Ureter (tissue), 1 donor: Measurements from ENCODE around the gene MAP4K5. TPM values are rescaled to one million over a fixed set of nuclear protein-coding genes. Genes with fewer than 3 reads are reported as not detected.
A peak's percentile ranks its signal among the peaks of the same experiment; 100 is the strongest.
"Not testable (repeated sequence)": the region's sequence is repeated elsewhere in the genome, so short reads cannot be mapped to it uniquely, and the experiment has no call there.

Experiments
- DNase-seq: peaks from one replicate; pipeline ENCODE4 v3.0.0-alpha.2; 2020; ENCODE audit warnings: low spot score
- total RNA-seq: library from RNA; stranded (reverse); gene quantifications from one replicate; pipeline ENCODE4 v1.2.4, GENCODE V29; 2023
- donor health status: DM: yes; HTN: yes; CAD: no.

MAP4K5 gene
- total RNA-seq = 71.8 TPM

GRCh38 chr14:50532502-50533240 lies at the start of gene MAP4K5:
MAP4K5 (minus strand) TSS chr14:50532569; CDS start chr14:50532049, 520 bp downstream.
- DNase-seq = peak; percentile 94

DNA sequence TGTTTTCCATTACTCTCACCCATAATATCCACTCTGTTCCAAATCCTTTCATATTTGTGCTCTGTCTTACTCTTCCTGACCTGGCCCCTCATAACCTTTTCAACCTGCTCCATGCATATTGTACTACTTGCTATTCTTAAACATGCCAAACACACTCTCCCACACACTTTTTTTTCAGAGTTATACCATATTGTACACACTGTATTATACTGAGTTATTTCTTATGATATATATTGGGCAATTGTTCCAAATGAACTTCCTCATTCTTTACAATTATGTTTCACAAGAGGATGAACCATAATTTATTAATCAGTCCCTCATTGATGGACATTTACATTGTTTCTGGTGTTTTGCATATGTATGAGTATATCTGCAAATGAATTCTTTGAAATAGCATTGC lies 46.1 kb upstream of the MAP4K5 start:
- DNase-seq = no peak

GRCh38 chr14:50577982-50578381 lies 45.6 kb upstream of the MAP4K5 start:
- no peak for DNase-seq

- DNase-seq = no peak
Observed at GRCh38 chr14:50575769-50576168, 43.4 kb upstream of the MAP4K5 start.

DNA sequence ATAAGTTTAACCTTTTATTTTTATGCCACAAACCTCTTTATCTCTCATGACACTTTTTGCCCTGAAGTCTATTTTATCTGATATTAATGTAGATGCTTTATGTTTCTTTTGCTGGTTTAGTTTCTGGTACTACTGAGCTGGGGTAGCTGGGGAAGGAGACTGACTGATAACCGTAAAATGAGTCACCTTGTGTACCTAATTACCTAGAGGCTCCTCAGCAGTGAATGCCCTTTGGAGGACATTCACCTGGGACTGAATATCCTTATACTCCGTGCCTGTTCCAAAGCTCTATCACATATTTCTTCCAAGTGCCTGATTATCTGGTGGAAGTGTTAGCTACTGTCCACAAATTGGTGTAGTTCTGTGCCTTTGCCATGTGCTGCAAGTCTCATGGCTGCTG lies 41.5 kb upstream of the MAP4K5 start:
- DNase-seq = no peak

GRCh38 chr14:50569714-50570274 lies 37.4 kb upstream of the MAP4K5 start:
- no peak for DNase-seq

DNA sequence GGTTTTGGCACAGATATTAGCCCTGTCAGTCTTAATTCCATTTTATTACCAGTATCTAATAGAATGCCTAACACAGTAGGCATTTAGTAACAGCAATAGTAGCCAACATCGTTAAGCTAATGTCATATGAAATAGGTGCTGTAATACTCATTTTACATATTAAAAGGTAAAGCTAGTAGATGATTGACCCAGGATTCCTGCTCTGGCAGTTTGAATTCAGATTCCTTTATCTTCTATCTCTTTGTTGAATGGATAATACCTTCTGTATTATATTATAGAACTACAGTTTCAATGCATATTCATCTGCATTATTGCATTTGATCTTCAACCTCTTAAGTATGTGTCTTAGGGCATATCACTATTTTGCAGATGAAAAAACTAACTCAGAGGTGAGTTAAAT lies 30.5 kb upstream of the MAP4K5 start:
- DNase-seq = no peak

DNA sequence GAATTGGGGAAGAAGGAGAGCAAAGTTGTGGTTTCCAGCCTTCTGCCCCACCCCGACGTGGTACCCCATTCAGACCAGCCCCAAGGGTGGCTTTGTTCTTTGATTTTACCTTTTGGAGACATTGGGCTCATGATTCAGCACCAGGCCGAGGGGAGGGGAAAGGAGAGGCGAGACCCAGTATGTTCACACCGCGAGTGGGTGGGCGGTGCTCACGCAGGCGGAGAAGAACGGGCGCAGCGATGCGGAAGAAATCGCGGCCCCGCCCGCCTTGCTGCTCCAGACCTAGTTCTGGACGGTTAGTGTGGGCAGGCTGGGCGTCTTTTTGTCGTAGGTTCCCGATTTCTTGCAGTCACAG lies 28.5 kb upstream of the MAP4K5 start:
- DNase-seq = peak; percentile 86

DNA sequence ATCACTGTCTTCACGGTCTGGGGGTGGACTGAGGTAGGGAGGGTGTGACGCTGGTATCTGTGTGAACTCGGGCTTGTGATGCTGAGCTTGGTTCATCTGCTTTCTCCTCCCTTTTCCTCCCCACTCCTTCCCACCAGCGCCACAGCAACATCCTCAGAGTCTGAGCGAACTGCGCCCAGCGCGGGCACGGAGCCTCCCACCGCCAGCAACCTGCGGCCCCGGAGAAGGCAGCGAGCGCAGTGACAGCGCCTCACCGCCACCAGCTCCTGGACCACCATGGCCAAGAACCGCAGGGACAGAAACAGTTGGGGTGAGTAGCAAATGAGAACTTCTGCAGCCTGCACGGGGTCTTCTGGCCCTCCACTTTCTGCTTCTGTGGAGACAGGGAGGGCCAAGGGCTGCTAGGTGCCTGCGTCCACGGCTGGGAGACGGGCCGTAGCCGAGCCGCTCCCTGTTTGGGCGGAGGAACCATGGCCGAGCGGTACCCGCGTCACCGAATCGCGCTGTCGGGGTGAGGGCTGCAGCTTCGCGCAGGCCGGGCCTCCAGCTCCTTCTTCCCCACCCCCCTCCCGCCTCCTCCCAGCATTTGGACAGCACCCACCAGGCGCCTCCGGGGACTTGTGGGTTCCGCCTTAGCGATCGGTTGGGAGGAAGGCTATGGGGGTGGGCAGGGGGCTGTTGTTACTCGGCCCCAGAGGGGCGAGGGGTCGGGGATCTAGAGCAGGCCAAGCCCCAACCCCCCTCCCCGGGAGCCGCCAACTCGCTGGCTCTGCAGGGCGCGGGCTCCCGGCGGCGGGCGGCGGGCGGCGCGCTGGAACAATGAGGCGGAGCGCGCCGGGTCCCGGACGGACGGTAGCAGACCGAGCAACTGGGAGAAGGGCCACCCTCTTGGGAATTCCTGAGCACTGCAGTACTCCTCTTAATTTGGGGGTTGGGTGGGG lies 27.9 kb upstream of the MAP4K5 start, which contains the start of gene ATL1:
ATL1 (plus strand) TSS at position 156 of the 941 bp plus-strand sequence; CDS start at position 277, 121 bp downstream.
- DNase-seq = peak; percentile 67

- DNase-seq = not testable (repeated sequence)
Observed at GRCh38 chr14:50552796-50553195, 20.4 kb upstream of the MAP4K5 start.

DNA sequence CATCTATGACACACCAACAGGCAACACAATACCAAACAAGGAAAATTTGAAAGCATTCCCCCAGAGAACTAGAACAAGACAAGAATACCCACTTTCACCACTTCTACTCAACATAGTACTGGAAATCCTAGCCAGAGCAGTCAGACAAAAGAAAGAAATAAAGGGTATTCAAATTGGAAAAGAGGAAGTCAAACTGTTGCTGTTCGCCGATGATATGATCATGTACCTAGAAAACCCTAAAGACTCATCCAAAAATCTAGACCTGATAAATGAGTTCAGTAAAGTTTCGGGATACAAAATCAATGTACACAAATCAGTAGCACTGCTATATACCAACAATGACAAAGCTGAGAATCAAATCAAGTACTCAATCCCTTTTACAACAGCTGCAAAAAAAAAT lies 19.5 kb upstream of the MAP4K5 start:
- no peak for DNase-seq

- no peak for DNase-seq
Observed at GRCh38 chr14:50550294-50550693, 17.9 kb upstream of the MAP4K5 start.

- DNase-seq = no peak
Observed at GRCh38 chr14:50545618-50546017, 13.2 kb upstream of the MAP4K5 start.

- DNase-seq = no peak
Observed at GRCh38 chr14:50544911-50545310, 12.5 kb upstream of the MAP4K5 start.

GRCh38 chr14:50542941-50543418 lies 10.6 kb upstream of the MAP4K5 start:
- DNase-seq = no peak

DNA sequence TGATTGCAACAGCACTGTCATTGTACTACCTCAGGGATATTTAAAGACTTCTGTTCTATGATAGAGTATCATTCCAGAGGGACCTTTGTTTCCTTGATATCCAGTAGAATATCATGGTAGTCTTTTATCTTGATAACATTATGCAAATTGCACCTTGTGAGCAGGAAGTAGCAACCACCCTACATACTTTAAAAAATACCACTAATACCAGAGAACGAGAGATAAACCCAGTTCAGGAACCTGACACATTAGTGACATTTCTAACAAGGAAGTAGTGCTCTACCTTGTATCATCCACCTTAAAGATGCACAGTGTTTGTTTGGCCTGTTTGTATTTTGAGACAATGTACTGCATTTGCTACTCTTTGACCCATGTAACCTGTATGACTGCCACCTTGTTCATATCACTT lies 8.8 kb upstream of the MAP4K5 start:
- no peak for DNase-seq

DNA sequence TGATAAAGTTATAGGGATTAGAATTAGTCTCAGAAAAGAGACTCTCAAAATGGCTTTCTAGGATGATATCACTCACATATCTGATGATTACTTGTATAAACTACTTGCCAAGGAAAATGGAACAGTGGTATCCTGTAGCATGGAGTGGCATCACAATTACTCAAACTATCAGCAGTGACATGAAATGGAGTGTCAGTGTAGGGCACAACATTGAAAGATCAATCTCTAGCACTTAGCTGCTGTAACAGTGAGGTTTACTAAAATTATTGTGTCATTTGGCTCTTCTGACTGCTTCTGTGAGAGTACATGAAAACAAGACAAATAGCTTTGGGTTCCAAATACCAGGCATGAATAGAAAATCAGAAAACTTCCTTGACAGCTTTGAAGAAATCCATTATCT lies 6.7 kb upstream of the MAP4K5 start:
- DNase-seq = no peak

DNA sequence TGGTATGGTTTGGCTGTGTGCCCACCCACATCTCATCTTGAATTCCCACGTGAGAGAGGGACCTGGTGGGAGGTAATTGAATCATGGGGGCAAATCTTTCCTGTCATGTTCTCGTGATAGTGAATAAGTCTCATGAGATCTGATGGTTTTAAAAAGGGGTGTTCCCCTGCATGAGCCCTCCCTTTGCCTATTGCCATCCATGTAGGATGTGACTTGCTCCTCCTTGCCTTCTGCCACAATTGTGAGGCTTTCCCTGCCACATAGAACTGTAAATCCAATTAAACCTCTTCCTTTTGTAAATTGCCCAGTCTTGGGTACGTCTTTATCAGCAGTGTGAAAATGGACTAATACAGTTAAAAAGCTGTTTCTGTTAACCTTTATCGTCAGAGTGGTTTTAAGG lies 5.7 kb upstream of the MAP4K5 start:
- DNase-seq = not testable (repeated sequence)

DNA sequence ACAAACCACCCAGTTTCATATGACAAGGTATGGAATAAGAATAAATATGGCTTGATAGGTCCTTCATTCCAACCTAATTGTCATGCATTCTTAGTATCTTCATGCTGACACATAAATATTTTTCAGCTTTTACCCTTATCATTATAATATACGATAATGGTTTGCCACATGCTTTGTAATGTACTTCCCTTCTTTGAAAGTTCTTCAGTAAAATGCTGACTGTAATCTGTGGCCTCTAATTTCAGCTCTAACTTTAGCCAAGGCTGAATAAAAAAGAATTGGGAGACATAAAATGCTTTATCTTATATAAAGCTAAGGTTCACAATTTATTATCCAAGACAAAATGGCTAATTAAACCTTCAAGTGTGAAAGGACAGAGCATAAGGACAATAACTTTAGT lies 2.6 kb upstream of the MAP4K5 start:
- DNase-seq = no peak

- no peak for DNase-seq
Observed at GRCh38 chr14:50534416-50534815, 2.0 kb upstream of the MAP4K5 start.

- DNase-seq = no peak
Observed at GRCh38 chr14:50533806-50534205, 1.4 kb upstream of the MAP4K5 start.

GRCh38 chr14:50533241-50533705 lies 904 bp upstream of the MAP4K5 start:
- DNase-seq = no peak
